Measurements from ENCODE around the gene SYT2.

- TF ChIP-seq CTCF (IDR thresholded peaks at IDR 0.05) (no peak), POLR2A (IDR thresholded peaks at IDR 0.05) (no peak)
Measured at GRCh38 chr1:202572867-202573266, 137.4 kb downstream of the SYT2 start.

Measured in thyroid gland (tissue), 4 donors.